Loucy (cell line): ENCODE data around the gene DVL2.

Source experiments
- H2AFZ ChIP-seq: fragments of 200-600 bp; sonication (generic); 2 replicates; pipeline ENCODE4 v1.6.0; 2016; ENCODE audit warnings: antibody characterized with exemption, mild to moderate bottlenecking, low read length, moderate library complexity
- H3F3A ChIP-seq: fragments of 200-600 bp; 2 replicates; pipeline ENCODE4 v1.6.0; 2016; ENCODE audit warnings: antibody characterized with exemption, low read depth, mild to moderate bottlenecking
- H3K27me3 ChIP-seq: fragments of 200-600 bp; sonication (generic); 2 replicates; pipeline ENCODE4 v1.6.1; 2014; ENCODE audit warnings: low read length, mild to moderate bottlenecking; ENCODE audit not compliant: insufficient read depth, poor library complexity, severe bottlenecking
- H3K36me3 ChIP-seq: fragments of 200-600 bp; sonication (generic); 2 replicates; pipeline ENCODE4 v1.6.1; 2016; ENCODE audit warnings: low read length; ENCODE audit not compliant: insufficient read depth
- H3K4me1 ChIP-seq: fragments of 200-600 bp; sonication (generic); 2 replicates; pipeline ENCODE4 v1.5.1; 2014; ENCODE audit warnings: low read length, mild to moderate bottlenecking; ENCODE audit not compliant: insufficient read depth, poor library complexity, severe bottlenecking
- H3K4me2 ChIP-seq: fragments of 200-600 bp; sonication (generic); 2 replicates; pipeline ENCODE4 v1.6.0; 2014; ENCODE audit warnings: antibody characterized with exemption, low read length, low read depth, mild to moderate bottlenecking; ENCODE audit not compliant: poor library complexity, severe bottlenecking
- H3K4me3 ChIP-seq: fragments of 200-600 bp; sonication (generic); 2 replicates; pipeline ENCODE4 v1.5.1; 2014; ENCODE audit warnings: low read length, mild to moderate bottlenecking, mixed read lengths; ENCODE audit not compliant: poor library complexity, severe bottlenecking
- H3K79me2 ChIP-seq: fragments of 200-600 bp; sonication (generic); 2 replicates; pipeline ENCODE4 v1.6.1; 2014; ENCODE audit warnings: low read length; ENCODE audit not compliant: insufficient read depth
- H3K9ac ChIP-seq: fragments of 200-600 bp; sonication (generic); 2 replicates; pipeline ENCODE4 v1.6.0; 2014; ENCODE audit warnings: mild to moderate bottlenecking, low read depth, low read length, moderate library complexity; ENCODE audit not compliant: poor library complexity, severe bottlenecking
- H3K9me2 ChIP-seq: fragments of 200-600 bp; sonication (generic); replicated peaks from 2 replicates; pipeline ENCODE4 v1.6.1; 2016; ENCODE audit warnings: low read depth, low read length, mixed read lengths
- H3K9me3 ChIP-seq: fragments of 200-600 bp; sonication (generic); 2 replicates; pipeline ENCODE4 v1.6.1; 2014; ENCODE audit warnings: mild to moderate bottlenecking, antibody characterized with exemption, low read length, low read depth; ENCODE audit not compliant: insufficient read depth
- H4K20me1 ChIP-seq: fragments of 200-600 bp; sonication (generic); 2 replicates; pipeline ENCODE4 v1.6.0; 2014; ENCODE audit warnings: antibody characterized with exemption, low read length, mild to moderate bottlenecking; ENCODE audit not compliant: insufficient read depth, poor library complexity, severe bottlenecking
- CTCF ChIP-seq: fragments of 200-600 bp; sonication (generic); conservative IDR thresholded peaks from 2 replicates; pipeline ENCODE4 v1.5.1; 2014; ENCODE audit warnings: mild to moderate bottlenecking, antibody characterized with exemption, low read length
- EZH2phosphoT487 ChIP-seq: fragments of 200-600 bp; IDR thresholded peaks from 2 replicates; pipeline ENCODE4 v1.6.1; 2018; ENCODE audit warnings: antibody characterized with exemption, mild to moderate bottlenecking, moderate library complexity, borderline replicate concordance

Gene DVL2

GRCh38 chr17:7195971-7196370 is 38.3 kb downstream of the DVL2 start:
- no peak overlapping the region for H3K4me2 ChIP-seq
- no peaks in the 10 kb centered on the region for H3K9me2 ChIP-seq
- H2AFZ ChIP-seq: no peak overlapping the region
- no peaks in the 10 kb centered on the region for H3K9me3 ChIP-seq
- H3F3A ChIP-seq: no peaks in the 10 kb centered on the region
- TF ChIP-seq CTCF (no peak), EZH2phosphoT487 (no peak)
- no peak overlapping the region for H3K9ac ChIP-seq
- no peaks in the 10 kb centered on the region for H3K27me3 ChIP-seq
- H4K20me1 ChIP-seq: no peaks in the 10 kb centered on the region
- H3K4me3 ChIP-seq: no peak overlapping the region
- no peaks in the 10 kb centered on the region for H3K4me1 ChIP-seq
- H3K79me2 ChIP-seq: no peaks in the 10 kb centered on the region
- peaks cover 32% of the 10 kb centered on the region; the same call in 1 of the 2 replicates for H3K36me3 ChIP-seq

- Histone ChIP-seq H3K27me3 (no peaks in the 10 kb centered on the region), H4K20me1 (no peaks in the 10 kb centered on the region), H3K36me3 (peaks cover 31% of the 10 kb centered on the region; the same call in 1 of the 2 replicates)
These were observed 41.9 kb downstream of the DVL2 start for GRCh38 chr17:7192271-7192937.

GRCh38 chr17:7191571-7192270 is 42.6 kb downstream of the DVL2 start:
- TF ChIP-seq CTCF: no peak
- TF ChIP-seq EZH2phosphoT487: no peak
- H3K9me3 ChIP-seq: no peaks in the 10 kb centered on the region
- H4K20me1 ChIP-seq: no peaks in the 10 kb centered on the region
- H3K79me2 ChIP-seq: no peaks in the 10 kb centered on the region
- H3K4me2 ChIP-seq: no peak overlapping the region
- H3K27me3 ChIP-seq: no peaks in the 10 kb centered on the region
- H3K4me1 ChIP-seq: no peaks in the 10 kb centered on the region
- peaks cover 25% of the 10 kb centered on the region; the same call in 1 of the 2 replicates for H3K36me3 ChIP-seq
- H3F3A ChIP-seq: no peaks in the 10 kb centered on the region
- H2AFZ ChIP-seq: no peak overlapping the region
- H3K9me2 ChIP-seq: no peaks in the 10 kb centered on the region
- no peak overlapping the region for H3K9ac ChIP-seq
- no peak overlapping the region for H3K4me3 ChIP-seq

More at GRCh38 chr17:7192271-7192937, 41.9 kb downstream of the DVL2 start:
- no peak overlapping the region for H3K4me3 ChIP-seq
- H3K4me2 ChIP-seq: no peak overlapping the region
- no peaks in the 10 kb centered on the region for H3K4me1 ChIP-seq
- no peak overlapping the region for H3K9ac ChIP-seq
- no peaks in the 10 kb centered on the region for H3F3A ChIP-seq
- H3K9me3 ChIP-seq: no peaks in the 10 kb centered on the region
- H3K9me2 ChIP-seq: no peaks in the 10 kb centered on the region
- H3K79me2 ChIP-seq: no peaks in the 10 kb centered on the region
- TF ChIP-seq EZH2phosphoT487: no peak
- no peak for TF ChIP-seq CTCF
- H2AFZ ChIP-seq: no peak overlapping the region
